Activated effector memory CD4-positive, alpha-beta T cell treated with Interleukin-2 at 50 U/mL for 16 hours (primary cell): ENCODE measurements around the gene C20orf202.

Source experiments
- DNase-seq: peaks from one replicate; pipeline ENCODE4 v3.0.0-alpha.2; 2020

C20orf202 gene

GRCh38 chr20:1184638-1185315, 18.5 kb upstream of the C20orf202 start, which contains the start of gene TMEM74B:
Gene TMEM74B, minus strand, starts transcription at chr20:1184981. Its CDS starts 1,180 bp downstream, at chr20:1183801.
- DNase-seq, result no peak

GRCh38 chr20:1185316-1185741, 17.9 kb upstream of the C20orf202 start:
- no peak for DNase-seq

GRCh38 chr20:1185790-1186334, 17.4 kb upstream of the C20orf202 start:
- DNase-seq, result no peak

GRCh38 chr20:1186367-1186991, 16.8 kb upstream of the C20orf202 start:
- no peak for DNase-seq

GRCh38 chr20:1187605-1188171, 15.6 kb upstream of the C20orf202 start:
- no peak for DNase-seq

- no peak for DNase-seq
These were observed 14.9 kb upstream of the C20orf202 start for GRCh38 chr20:1188347-1188746.

GRCh38 chr20:1189827-1190226, 13.4 kb upstream of the C20orf202 start:
- no peak for DNase-seq

- DNase-seq, result no peak
These were observed 12.4 kb upstream of the C20orf202 start for GRCh38 chr20:1190847-1191246.

GRCh38 chr20:1191299-1191698, 12.0 kb upstream of the C20orf202 start:
- no peak for DNase-seq

- no peak for DNase-seq
These were observed 8.0 kb upstream of the C20orf202 start for GRCh38 chr20:1195226-1195625.

- DNase-seq, result no peak
These were observed 6.6 kb upstream of the C20orf202 start for GRCh38 chr20:1196634-1197033.

GRCh38 chr20:1197801-1198200, 5.5 kb upstream of the C20orf202 start:
- no peak for DNase-seq

- no peak for DNase-seq
These were observed 4.5 kb upstream of the C20orf202 start for GRCh38 chr20:1198751-1199150.

GRCh38 chr20:1199212-1199873, 3.9 kb upstream of the C20orf202 start:
- DNase-seq, result no peak

GRCh38 chr20:1199964-1200363, 3.3 kb upstream of the C20orf202 start:
- no peak for DNase-seq

- DNase-seq, result no peak
These were observed 376 bp downstream of the C20orf202 start for GRCh38 chr20:1203630-1204029.

GRCh38 chr20:1204113-1204512, 859 bp downstream of the C20orf202 start:
- no peak for DNase-seq

GRCh38 chr20:1204576-1204975, 1.3 kb downstream of the C20orf202 start:
- DNase-seq, result no peak

- DNase-seq, result no peak
These were observed 2.5 kb downstream of the C20orf202 start for GRCh38 chr20:1205802-1206201.

- no peak for DNase-seq
These were observed 3.3 kb downstream of the C20orf202 start for GRCh38 chr20:1206366-1207148.

- no peak for DNase-seq
These were observed 4.1 kb downstream of the C20orf202 start for GRCh38 chr20:1207293-1207878.
